Measurements from ENCODE around the gene DNAJC6.
"Not testable (repeated sequence)": the region's sequence is repeated elsewhere in the genome, so short reads cannot be mapped to it uniquely, and the experiment has no call there.

Gene DNAJC6

GRCh38 chr1:65431111-65431705 is 121.9 kb downstream of the DNAJC6 start:
- no peak for DNase-seq (ENCODE audit: low read depth)

GRCh38 chr1:65432918-65433317 is 123.6 kb downstream of the DNAJC6 start:
- no peak for DNase-seq (ENCODE audit: low read depth)

- no peak for DNase-seq (ENCODE audit: low read depth)
These were observed 124.9 kb downstream of the DNAJC6 start for GRCh38 chr1:65434255-65434654.

- no peak for DNase-seq (ENCODE audit: low read depth)
These were observed 125.4 kb downstream of the DNAJC6 start for GRCh38 chr1:65434760-65435159.

- no peak for DNase-seq (ENCODE audit: low read depth)
These were observed 126.6 kb downstream of the DNAJC6 start for GRCh38 chr1:65435987-65436386.

GRCh38 chr1:65437616-65438015 is 128.3 kb downstream of the DNAJC6 start:
- DNase-seq (ENCODE audit: low read depth): no peak

GRCh38 chr1:65440322-65440900 is 131.1 kb downstream of the DNAJC6 start:
- DNase-seq (ENCODE audit: low read depth): no peak

GRCh38 chr1:65440915-65441314 is 131.6 kb downstream of the DNAJC6 start:
- no peak for DNase-seq (ENCODE audit: low read depth)

GRCh38 chr1:65441464-65441863 is 132.1 kb downstream of the DNAJC6 start:
- no peak for DNase-seq (ENCODE audit: low read depth)

- no peak for DNase-seq (ENCODE audit: low read depth)
These were observed 133.1 kb downstream of the DNAJC6 start for GRCh38 chr1:65442442-65442841.

- no peak for DNase-seq (ENCODE audit: low read depth)
These were observed 134.3 kb downstream of the DNAJC6 start for GRCh38 chr1:65443647-65444046.

- DNase-seq (ENCODE audit: low read depth): no peak
These were observed 134.8 kb downstream of the DNAJC6 start for GRCh38 chr1:65444128-65444640.

- no peak for DNase-seq (ENCODE audit: low read depth)
These were observed 136.5 kb downstream of the DNAJC6 start for GRCh38 chr1:65445837-65446236.

GRCh38 chr1:65449214-65449823 is 140.0 kb downstream of the DNAJC6 start:
- no peak for DNase-seq (ENCODE audit: low read depth)

GRCh38 chr1:65455678-65456077 is 146.3 kb downstream of the DNAJC6 start:
- not testable (repeated sequence) for DNase-seq (ENCODE audit: low read depth)

GRCh38 chr1:65456481-65456880 is 147.1 kb downstream of the DNAJC6 start:
- DNase-seq (ENCODE audit: low read depth): no peak

GRCh38 chr1:65457868-65458267 is 148.5 kb downstream of the DNAJC6 start:
- DNase-seq (ENCODE audit: low read depth): no peak

- no peak for DNase-seq (ENCODE audit: low read depth)
These were observed 149.5 kb downstream of the DNAJC6 start for GRCh38 chr1:65458730-65459396.

- no peak for DNase-seq (ENCODE audit: low read depth)
These were observed 150.0 kb downstream of the DNAJC6 start for GRCh38 chr1:65459397-65459768.
